ENCODE measurements around the gene MS4A8.

DNA sequence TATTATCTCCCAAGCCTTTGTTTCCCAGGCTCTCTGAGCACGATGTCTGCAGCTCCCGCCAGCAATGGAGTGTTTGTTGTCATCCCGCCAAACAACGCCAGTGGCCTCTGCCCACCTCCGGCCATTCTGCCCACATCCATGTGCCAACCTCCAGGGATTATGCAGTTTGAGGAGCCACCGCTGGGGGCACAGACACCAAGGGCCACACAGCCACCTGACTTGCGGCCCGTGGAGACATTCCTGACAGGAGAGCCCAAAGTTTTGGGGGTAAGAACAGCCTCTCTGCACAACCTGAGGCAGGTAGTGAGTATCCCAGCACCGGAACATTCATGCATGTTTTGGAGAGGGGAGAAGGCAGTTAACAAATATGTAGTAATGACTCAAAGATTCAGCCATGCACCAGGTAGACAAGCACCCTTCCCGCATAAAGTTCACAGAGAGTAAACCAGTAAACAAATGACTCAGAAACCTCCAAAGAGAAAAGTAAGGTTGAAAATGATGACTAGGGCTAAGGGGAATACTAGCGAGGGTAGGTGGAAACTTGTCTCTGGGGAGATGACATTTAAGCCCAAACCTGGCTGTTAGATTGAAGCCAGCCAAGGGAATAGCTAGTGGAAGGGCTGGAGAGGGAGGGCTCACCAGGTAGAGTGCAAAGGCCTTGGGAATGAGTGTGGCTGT is 64.4 kb downstream of the MS4A8 start:
- TF ChIP-seq POLR2A (IDR thresholded peaks at IDR 0.05; ENCODE audit: low read length) (no peak), GATA1 (IDR thresholded peaks at IDR 0.05; ENCODE audit: low read depth, low read length) (no peak)

Measured in erythroblast (primary cell).